DMS 273 (cell line): ENCODE measurements around the gene AFF4.

Experiments
- DNase-seq: peaks from one replicate; lab custom pipeline; 2025; ENCODE audit not compliant: unreplicated experiment; lab: John Stamatoyannopoulos, UW

The AFF4 gene

DNA sequence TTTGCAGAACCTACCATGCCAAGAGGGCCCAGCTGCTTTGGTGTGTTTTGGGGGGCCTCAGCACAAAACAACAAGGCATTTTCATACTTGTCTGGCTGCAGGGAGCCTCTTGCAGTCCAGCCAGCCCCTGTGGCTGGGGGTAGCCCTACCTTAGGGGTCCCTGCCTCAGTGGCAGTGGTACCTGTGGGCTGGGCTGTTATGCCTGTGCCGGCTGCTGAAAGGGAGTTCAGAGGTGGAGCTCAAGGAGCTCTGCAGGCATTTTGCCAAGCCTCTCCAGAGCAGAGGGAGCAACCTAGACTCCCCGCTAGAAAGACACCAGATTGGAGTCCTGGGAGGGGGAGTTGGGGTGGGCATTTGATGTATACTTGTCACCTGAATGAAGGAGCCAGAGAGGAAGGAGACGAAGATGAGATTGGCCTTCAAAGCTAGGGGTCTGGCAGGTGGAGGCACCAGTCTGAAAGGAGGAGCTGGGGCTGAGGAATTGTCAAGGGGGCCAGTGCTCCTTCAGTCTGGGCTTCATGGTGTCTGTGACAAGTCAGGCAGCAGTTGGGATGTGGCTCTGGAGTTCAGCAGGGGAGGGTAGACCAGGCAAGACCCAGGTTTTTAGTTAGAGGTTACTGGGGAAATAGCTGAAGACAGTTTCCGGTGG is 134.5 kb downstream of the AFF4 start:
- peak; percentile 46 for DNase-seq

DNA sequence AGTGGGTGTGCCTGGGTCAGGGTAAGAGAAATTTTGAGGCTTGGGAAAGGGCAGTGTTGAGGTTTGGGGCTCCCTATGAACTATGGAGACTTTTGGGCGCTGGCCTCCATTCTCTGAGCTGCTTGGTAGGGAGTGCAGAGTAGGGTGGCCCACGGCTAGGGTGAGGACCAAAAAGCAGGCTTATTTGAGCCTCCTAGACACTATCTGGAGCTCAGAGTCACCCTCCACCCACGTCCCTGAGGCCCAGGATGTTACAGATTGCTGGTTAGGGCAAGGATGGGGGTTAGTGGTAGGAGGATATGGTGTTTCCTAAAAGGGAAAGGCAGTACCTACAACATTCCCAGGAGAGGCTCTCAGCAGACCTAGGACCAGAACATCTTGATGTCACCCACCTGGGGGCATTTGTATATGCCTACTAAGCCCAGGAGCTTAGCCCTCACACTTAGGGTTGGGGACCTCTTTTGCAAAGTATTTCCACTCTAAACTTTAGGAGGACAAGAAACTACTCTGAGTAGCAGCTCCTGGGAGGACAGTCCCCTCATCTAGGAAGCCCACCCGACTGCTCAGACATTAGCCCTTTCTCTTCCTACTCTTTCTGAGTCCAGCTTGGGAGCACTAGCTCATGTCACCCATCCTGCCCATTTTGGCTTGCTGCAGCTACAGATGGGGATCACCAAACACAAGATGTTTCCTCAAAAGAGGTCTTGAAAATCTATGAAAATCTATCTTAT is 135.3 kb downstream of the AFF4 start:
- no peak for DNase-seq

DNA sequence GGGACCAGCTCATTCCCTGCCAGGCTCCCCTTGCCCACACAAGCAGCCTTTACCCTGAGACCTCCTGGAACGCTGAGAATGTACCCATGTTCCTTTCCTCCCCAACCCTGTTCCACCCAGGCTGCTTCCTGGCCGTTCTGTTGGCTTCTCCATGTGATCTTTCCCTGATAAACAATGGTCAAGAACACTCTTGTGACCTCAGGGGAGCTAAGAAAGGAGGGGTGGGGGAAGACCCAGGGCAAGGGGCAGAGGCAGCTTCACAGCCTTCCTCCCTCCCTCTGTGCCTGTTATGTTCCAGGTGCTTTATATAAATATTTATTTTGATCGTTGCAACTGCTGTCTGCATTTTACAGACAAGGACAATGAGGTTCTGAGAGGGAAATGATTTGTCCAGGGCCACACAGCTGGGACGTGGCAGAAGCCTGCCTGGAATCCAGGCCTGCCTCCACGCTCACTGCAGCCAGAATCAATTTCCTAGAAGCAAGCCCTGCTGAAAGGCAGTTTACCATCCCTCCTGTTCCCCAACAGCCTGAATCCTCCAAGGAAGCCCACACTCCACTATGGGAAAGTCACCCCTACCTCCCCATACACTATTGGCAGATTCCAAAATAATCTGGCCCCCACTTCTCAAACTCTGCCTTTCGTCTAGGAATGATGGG is 136.9 kb downstream of the AFF4 start:
- DNase-seq: no peak

DNA sequence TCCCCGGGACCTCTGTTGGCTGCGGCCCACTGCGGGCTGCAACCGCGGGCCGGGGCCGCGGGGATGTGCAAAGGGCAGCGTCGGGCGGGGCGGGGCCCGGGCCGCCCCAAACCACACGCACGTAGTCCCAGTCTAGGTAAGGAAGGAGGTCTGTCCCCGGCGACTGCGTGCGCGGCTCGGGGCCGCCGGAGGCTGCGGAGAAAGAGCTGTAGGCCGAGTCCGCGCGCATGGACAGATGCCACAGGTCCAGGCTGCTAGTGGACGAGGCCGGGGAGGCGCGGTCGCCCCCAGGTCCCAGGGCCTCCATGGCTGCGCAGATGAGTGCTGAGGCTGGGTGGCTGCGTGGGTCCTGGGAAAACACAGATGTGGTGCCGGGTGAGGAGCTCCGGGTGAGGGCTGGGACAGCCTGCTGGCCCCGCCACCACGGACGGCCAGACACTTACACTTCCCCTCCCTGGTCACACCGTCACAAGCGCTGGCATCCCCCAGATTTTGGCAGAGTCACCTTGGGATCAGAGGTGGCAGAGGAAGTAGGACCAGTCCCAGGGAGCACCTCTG is 137.5 kb downstream of the AFF4 start:
- no peak for DNase-seq
